Body of pancreas (tissue), 4 donors: ENCODE measurements around the gene RANBP3L.
"Not testable (repeated sequence)": the region's sequence is repeated elsewhere in the genome, so short reads cannot be mapped to it uniquely, and the experiment has no call there.

Source experiments
- POLR2A ChIP-seq, 3 donors: fragments of 450-650 bp; IDR thresholded peaks; one replicate each; pipeline ENCODE4 v1.6.1; 2016; ENCODE audit warnings: antibody characterized with exemption in 3 of 3, mild to moderate bottlenecking in 2 of 3
- TF ChIP-seq, protein P1 (sequence below), 7 experiments: fragments of 450-650 bp in 4 of 7; fragments of 200-600 bp in 3 of 7; sonication (generic) in 3 of 7; IDR thresholded peaks; one replicate each; pipeline ENCODE4 v1.5.1; 2016 to 2019; ENCODE audit warnings: antibody characterized with exemption in 7 of 7

DNA sequence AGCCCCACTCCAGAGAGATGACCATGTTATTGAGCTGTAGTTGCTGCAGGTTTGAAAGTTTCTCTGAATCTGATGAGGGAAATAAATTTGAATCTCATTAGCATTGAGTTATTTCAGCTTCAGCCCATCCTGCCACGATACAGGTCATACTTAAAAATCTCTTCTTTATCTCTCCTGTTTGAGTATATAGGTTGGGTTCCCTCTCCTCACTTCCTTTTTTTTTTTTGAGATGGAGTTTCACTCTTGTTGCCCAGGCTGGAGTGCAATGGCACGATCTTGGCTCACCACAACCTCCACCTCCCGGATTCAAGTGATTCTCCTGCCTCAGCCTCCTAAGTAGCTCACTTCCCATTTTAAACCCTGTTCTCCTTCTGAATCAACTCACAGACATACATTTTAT, 17.9 kb downstream of the RANBP3L start:
- not testable (repeated sequence) for TF ChIP-seq POLR2A (IDR thresholded peaks at IDR 0.05)
- TF ChIP-seq, protein P1, sequence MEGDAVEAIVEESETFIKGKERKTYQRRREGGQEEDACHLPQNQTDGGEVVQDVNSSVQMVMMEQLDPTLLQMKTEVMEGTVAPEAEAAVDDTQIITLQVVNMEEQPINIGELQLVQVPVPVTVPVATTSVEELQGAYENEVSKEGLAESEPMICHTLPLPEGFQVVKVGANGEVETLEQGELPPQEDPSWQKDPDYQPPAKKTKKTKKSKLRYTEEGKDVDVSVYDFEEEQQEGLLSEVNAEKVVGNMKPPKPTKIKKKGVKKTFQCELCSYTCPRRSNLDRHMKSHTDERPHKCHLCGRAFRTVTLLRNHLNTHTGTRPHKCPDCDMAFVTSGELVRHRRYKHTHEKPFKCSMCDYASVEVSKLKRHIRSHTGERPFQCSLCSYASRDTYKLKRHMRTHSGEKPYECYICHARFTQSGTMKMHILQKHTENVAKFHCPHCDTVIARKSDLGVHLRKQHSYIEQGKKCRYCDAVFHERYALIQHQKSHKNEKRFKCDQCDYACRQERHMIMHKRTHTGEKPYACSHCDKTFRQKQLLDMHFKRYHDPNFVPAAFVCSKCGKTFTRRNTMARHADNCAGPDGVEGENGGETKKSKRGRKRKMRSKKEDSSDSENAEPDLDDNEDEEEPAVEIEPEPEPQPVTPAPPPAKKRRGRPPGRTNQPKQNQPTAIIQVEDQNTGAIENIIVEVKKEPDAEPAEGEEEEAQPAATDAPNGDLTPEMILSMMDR (IDR thresholded peaks at IDR 0.05): not testable (repeated sequence)
